Nephron progenitor cell (in vitro differentiated cells): Measurements from ENCODE around the gene LSR.

ENCODE experiments used
- DNase-seq: peaks from one replicate; pipeline ENCODE4 v3.0.0; 2021
- H3K27ac Mint-ChIP-seq: 2 replicates; pipeline ENCODE4 v1.8.0; 2021; ENCODE audit warnings: mild to moderate bottlenecking, moderate library complexity, mixed read lengths
- H3K27me3 Mint-ChIP-seq: 2 replicates; pipeline ENCODE4 v1.8.0; 2021; ENCODE audit warnings: mild to moderate bottlenecking, low read depth, mixed read lengths; ENCODE audit not compliant: poor library complexity
- H3K36me3 Mint-ChIP-seq: 2 replicates; pipeline ENCODE4 v1.8.0; 2021; ENCODE audit warnings: low read depth, mixed read lengths
- H3K4me1 Mint-ChIP-seq: 2 replicates; pipeline ENCODE4 v1.8.0; 2021; ENCODE audit warnings: mixed read lengths
- H3K4me3 Mint-ChIP-seq: 2 replicates; pipeline ENCODE4 v1.8.0; 2021; ENCODE audit warnings: mild to moderate bottlenecking, moderate library complexity, mixed read lengths
- H3K9me3 Mint-ChIP-seq: 2 replicates; pipeline ENCODE4 v1.8.0; 2021; ENCODE audit warnings: mild to moderate bottlenecking, moderate library complexity, mixed read lengths
- CTCF ChIP-seq: fragments of 200-600 bp; sonication (generic); IDR thresholded peaks from 2 replicates; pipeline ENCODE4 v1.5.0; 2021; ENCODE audit warnings: antibody characterized with exemption

Gene LSR

DNA sequence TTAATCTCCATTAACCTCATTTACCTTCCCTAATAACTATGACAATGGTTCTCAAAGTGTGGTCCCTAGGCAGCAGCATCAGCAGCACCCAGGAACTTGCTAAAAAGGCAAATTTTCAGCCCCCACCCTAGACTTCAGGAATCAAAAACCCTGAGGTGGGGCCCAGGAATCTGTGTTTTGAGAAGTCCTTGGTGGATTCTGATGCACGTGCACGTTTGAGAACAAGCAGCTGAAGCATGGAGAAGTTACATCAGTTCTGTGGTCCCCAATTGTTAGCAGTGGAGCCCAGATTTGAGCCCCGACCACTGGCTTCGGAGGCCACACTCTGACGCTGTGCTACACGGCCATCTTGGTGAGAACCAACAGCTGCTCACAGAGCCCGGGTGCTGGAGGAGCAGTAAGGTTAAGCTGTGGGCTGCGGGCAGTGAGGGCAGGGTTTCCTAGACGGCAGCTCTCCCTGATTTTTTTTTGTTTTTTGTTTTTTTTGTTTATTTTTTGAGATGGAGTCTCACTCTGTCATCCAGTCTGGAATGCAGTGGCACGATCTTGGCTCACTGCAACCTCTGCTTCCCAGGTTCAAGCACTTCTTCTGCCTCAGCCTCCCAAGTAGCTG is 66.2 kb downstream of the LSR start:
- peaks cover 93% of the 10 kb centered on the region for H3K4me1 Mint-ChIP-seq
- no peak overlapping the region for H3K27ac Mint-ChIP-seq
- no peaks in the 10 kb centered on the region for H3K9me3 Mint-ChIP-seq
- H3K27me3 Mint-ChIP-seq, result peaks cover 5% of the 10 kb centered on the region
- TF ChIP-seq CTCF, result no peak
- no peak overlapping the region for H3K4me3 Mint-ChIP-seq
- no peak for DNase-seq
- H3K36me3 Mint-ChIP-seq, result no peaks in the 10 kb centered on the region

DNA sequence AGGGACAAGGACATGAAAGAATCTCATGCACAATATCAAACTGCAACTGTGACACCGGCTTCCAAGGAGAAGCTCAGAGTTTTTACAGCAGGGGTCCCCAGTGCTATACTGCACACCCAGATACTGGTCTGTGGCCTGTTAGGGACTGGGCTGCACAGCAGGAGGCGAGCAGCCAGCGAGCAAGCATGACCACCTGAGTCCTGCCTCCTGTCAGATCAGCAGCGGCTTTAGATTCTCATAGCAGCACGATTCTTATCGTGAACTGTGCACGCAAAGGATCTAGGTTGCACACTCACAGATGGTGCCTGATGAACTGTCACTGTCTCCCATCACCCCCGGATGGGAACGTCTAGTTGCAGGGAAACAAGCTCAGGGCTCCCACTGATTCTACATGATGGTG is 67.1 kb downstream of the LSR start:
- H3K36me3 Mint-ChIP-seq, result no peaks in the 10 kb centered on the region
- no peak overlapping the region for H3K4me3 Mint-ChIP-seq
- H3K27me3 Mint-ChIP-seq, result no peaks in the 10 kb centered on the region
- no peak for TF ChIP-seq CTCF
- H3K4me1 Mint-ChIP-seq, result peaks cover 93% of the 10 kb centered on the region
- no peak for DNase-seq
- H3K27ac Mint-ChIP-seq, result no peak overlapping the region
- no peaks in the 10 kb centered on the region for H3K9me3 Mint-ChIP-seq

- Mint-ChIP-seq H3K4me1 (peaks cover 88% of the 10 kb centered on the region), H3K27me3 (no peaks in the 10 kb centered on the region), H3K27ac (peak overlapping the region; percentile 78), H3K4me3 (no peak overlapping the region), H3K36me3 (no peaks in the 10 kb centered on the region), H3K9me3 (peaks cover 2% of the 10 kb centered on the region)
- no peak for TF ChIP-seq CTCF
- DNase-seq, result no peak
Observed at GRCh38 chr19:35316560-35316959, 67.8 kb downstream of the LSR start.
